ENCODE measurements around the gene GATAD2B. TPM values are rescaled to one million over a fixed set of nuclear protein-coding genes. Genes with fewer than 3 reads are reported as not detected.
A peak's percentile ranks its signal among the peaks of the same experiment; 100 is the strongest.

The GATAD2B gene
- polyA plus RNA-seq, 3 donors, result 2.6 to 5.6 (median 4.4) TPM

DNA sequence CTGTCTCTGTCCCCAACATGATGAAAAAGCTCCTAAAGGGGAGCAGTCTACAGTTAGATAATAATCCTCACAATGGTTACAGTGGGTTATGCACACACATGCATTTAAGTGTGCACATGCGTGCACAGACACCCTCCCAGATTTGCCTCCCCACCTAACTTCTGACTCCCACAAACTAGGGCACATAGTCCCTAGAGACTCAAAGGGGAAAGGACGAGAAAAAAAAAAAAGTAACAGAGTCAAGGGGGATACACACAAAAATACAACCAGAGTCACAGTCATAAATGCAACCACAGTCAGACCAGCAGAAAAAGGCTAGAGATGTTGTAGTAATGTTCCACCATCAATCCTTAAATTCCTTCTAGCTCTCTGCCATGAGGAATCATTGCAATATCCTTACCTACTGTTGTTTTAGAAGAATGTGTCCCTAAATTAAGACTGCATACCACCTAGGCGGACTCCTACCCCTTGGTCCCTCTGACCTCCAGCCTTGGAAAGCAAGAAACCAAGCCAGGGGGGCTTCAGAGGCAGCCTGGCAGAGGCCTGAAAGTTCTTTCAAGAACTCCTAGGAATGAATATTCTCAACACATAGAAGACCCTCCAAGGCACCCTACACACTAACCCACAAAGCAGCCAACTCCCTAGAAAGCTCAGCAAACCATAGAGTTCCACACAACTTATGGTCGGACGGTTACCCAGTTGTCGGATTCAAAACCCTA is 34.4 kb upstream of the GATAD2B start:
- no peak overlapping the region for H3K27ac ChIP-seq (ENCODE audit: low read depth, low read length)

DNA sequence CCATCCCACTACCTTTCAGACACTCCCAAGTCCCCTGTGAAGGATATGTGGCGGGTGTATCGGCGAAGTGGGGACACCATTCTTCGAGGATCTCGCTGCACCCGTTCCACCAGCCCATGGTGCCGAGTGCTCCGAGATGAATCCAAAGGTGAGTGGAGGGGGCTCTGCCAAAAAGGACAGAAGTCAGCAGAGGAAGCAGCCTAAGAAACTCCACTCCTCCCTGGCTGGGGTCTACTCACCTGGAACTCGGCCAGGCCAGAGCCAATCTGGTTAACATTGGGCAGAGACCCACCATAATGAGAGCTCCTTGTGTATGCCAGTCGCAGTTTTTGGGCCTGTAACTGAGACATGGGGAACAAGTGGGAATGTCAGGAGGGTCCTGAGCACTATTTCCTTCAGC is 32.1 kb upstream of the GATAD2B start:
- 94% methylated on average over 10 of the region's 10 CpGs for WGBS, 3 donors
- H3K27ac ChIP-seq (ENCODE audit: low read depth, low read length), result no peak overlapping the region

More for the DNA sequence above, 34.4 kb upstream of the GATAD2B start:
- 24 to 30% (median 28%) methylated on average over 6 of the region's 6 CpGs for WGBS, 3 donors

DNA sequence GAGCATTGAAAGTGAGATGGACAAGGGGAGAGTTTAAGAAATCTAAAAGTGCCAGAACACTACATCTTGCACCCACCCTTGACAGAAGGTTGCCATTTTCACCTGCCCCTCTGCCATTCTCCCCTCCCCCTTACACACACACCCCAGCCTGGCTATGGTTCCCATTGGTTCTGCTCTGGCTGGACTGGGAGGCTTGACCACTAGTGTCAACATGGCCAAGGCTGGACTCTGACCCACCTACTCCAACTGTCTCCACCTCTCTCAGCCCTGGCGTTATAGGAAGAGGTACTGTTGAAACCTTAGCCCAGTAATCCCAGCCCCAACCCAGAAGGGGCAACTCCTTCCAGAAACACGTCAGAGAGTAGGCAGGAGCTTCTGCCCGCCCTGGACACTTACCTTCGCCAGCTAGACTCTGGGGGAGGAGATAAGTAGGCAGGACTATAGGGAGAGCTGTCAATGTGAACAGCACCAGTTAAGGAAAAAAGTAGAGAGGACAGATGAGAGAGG is 31.1 kb upstream of the GATAD2B start:
- H3K27ac ChIP-seq (ENCODE audit: low read depth, low read length), result no peak overlapping the region
- WGBS, 3 donors, result 67 to 74% (median 68%) methylated on average over 4 of the region's 4 CpGs

DNA sequence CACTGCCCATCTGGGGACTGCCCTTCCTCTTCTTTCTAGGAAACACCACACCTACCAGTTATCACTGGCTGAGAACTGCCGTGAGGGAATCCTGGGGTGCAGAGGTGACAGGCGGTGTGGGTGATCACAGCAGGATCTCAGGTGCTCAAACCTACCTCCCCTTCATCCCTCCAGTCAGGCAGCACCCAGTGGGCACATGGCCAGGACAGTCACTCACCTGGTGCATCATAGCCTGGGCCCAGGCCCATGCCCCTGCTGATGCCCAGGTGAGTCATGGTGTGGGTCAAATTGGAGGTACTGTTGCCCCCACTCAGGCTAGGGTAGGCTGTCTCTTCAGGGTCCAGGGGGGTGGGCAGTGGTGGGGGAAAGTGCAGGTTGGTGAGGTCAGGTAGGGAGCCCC is 29.0 kb upstream of the GATAD2B start:
- 97 to 100% (median 100%) methylated on average over 2 of the region's 2 CpGs for WGBS, 3 donors

DNA sequence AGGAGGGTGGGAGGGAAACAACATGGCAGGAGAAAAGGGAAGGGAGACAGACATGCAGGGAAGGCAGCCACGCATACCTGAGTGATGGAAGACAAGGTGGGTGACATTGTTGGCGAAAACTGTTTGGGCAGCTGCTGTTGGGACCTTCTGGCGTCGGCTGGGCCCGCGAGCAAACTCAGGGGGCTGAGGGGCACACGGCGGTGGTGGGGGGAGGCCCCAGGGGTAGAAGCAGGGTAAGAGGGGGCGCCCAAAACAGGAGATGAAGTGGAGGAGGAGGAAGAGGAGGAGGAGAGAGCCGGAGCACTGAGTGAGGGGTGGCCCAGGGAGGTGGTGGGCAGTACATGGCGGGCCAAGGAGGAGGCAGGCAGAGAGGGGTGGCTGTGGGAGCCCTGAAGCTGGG is 28.4 kb upstream of the GATAD2B start:
- WGBS, 3 donors, result 92 to 96% (median 94%) methylated on average over 11 of the region's 11 CpGs
- H3K27ac ChIP-seq (ENCODE audit: low read depth, low read length), result no peak overlapping the region

More for the DNA sequence above, 29.0 kb upstream of the GATAD2B start:
- no peak overlapping the region for H3K27ac ChIP-seq (ENCODE audit: low read depth, low read length)

DNA sequence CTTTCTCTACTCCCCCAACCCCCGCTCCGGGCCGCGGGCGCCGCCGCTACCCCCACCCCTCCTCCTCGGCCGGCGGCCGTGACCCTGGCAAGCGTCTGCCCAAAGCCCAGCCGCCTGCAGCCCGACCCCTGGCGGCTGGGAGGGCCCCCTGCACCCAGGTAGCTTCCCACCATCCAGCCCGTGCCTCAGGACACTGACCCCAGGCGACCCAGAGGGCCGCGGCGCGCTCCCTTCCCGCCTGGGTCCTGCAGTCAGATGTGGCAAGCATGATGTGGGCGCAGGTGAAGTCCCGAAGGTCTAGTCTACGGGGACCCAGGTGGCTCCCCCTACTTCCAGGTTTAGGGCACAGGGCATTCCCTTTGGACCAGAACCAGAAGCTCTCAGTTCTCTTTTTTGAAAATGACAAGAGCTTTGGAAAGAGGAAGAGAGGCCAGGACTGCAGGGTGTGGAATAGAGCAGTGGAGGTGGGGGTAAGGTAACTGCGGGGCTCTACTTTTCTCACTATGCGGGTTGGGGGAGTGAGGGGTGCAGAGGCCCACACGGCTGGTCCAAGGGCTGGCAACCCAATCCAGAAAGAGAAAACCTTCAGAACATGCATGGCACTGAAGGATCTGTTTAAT is 24.0 kb upstream of the GATAD2B start, which contains the start of gene DENND4B:
Gene DENND4B (minus strand): TSS at position 97 of the 620 bp plus-strand sequence. CDS start 2,344 bp downstream, outside the sequence.
- WGBS, 3 donors, result 7 to 17% (median 9%) methylated on average over 17 to 28 of the region's 28 CpGs
- peak within 1 kb of the TSS; percentile 97 for H3K27ac ChIP-seq (ENCODE audit: low read depth, low read length)

DNA sequence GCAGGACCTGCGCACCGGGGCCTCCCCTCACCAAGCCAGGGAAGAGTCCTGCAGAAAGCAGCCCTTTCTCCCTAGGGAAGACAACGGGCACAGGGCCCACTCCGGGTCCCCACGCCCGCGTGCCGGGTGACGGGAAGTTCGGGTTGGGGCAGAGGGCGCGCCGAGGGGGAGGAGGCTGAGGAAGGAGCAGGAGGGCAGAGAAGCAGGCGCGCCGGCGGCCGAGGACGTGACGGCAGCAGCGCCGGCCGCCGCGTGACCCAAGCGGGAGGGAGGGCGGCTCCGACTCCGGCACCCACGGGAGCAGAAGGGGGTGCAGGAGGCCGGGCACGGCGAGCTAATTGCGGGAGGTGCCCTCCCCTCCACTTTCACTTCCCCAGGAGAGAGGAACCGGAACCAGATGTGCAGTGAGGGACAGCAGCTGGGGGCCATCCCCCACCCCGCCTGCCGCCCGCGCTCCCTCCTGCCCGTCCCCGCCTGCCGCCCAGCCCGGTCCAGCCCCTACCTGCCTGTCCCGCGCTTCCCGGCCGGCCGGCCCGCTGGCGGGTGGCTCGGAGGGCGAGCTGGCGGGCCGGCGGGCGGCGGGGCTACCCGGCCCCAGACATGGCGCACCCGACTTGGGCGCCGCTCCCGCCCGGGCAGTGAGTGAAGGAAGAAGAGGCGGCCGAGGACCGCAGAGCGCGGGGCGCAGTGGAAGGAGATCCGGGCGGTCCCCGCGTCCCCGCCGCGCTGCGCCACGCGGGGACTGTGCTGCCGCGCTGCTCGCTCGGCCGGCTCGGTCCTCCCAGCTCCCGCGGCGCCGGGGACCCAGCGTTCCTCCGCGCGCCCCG is 23.2 kb upstream of the GATAD2B start:
- peak overlapping the region; percentile 97 for H3K27ac ChIP-seq (ENCODE audit: low read depth, low read length)
- 0 to 1% (median 1%) methylated on average over 62 to 95 of the region's 95 CpGs for WGBS, 3 donors

DNA sequence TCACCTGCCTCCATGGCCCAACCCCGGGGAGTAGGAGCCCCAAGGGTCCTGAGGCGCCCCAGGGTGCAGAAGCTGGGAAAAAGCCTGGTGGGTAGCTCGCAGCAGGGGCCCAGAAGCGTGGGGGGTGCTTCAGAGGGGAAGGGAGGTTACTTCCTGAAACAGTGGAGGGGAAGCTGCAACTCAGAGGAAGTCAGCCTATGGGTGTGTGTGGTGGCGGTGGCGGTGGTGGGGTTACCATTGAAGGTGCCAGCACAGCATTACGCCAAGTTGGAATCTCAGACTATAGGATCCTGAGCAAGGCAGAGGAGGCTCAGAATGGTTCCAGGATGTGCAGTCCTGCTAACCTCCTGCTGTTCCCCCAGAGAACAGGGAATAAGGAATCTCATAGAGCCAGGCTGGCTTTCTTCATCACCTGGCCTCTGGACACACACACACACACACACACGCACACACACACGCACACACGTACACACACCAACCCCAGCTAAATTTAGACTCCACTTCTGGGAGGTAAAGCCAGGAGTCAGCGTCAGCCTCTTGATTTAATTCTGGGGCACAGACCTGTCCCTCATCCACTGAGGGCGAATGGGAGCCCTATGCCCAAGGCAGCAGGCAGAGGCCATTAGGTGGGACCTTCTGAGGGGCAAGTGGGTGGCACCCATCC is 22.5 kb upstream of the GATAD2B start:
- H3K27ac ChIP-seq (ENCODE audit: low read depth, low read length), result peak overlapping the region; percentile 91
- 21 to 38% (median 23%) methylated on average over 12 of the region's 12 CpGs for WGBS, 3 donors

DNA sequence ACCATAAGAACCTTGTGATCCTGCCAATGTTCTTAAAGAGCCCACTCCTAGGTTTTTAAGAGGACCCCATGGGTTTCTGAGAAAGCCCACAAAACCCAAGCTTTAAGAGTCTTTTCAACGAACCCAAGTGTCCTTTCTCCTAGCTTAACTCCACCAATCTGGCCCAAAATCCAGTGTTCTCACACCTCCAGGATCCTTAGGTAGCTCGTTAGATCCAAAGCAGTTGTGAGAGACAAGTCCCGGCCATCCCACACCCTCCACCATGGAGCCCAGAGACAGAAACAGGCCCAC is 22.0 kb upstream of the GATAD2B start:
- peak overlapping the region; percentile 91 for H3K27ac ChIP-seq (ENCODE audit: low read depth, low read length)
- 38 to 74% (median 45%) methylated on average over 3 of the region's 3 CpGs for WGBS, 3 donors

DNA sequence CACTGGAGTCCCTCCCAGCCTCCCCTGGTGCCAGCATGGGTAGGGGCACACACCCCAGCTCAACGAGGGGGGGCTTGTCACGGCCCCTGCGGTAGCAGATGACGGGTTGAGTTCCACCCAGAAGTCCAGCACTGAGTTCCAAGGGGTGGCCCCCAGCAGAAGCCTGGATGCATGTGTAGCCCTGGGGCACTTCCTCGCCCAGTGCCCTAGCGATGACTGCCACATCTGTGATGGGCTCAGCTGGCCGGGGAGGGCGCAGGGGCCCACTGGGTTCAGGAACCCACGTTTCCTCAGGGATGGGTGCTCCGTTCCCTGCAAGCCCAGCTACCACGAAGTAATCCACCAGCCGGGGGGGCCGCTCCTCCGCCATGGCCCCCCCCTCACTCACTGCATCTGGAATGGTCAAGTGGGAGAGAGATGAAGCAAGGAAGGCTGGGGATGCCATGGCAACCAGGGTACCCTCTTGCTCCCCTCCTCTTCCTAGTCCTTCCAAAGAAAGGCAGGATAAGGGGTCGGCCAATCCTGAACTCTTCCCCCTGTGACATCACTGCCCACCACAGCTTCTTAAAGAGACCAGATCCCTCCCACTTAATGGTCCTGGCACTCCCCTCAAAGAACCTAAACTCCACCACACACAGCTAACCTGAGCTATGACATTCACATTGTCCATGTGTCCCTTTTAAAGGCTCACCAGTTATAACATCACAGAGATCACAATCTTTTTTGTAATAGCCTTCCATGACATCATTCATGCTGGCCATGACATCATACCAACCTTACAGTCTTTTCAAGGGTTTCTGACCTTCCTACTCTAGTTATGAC is 21.4 kb upstream of the GATAD2B start:
- no peak overlapping the region for H3K27ac ChIP-seq (ENCODE audit: low read depth, low read length)
- WGBS, 3 donors, result 73 to 83% (median 74%) methylated on average over 15 of the region's 15 CpGs

DNA sequence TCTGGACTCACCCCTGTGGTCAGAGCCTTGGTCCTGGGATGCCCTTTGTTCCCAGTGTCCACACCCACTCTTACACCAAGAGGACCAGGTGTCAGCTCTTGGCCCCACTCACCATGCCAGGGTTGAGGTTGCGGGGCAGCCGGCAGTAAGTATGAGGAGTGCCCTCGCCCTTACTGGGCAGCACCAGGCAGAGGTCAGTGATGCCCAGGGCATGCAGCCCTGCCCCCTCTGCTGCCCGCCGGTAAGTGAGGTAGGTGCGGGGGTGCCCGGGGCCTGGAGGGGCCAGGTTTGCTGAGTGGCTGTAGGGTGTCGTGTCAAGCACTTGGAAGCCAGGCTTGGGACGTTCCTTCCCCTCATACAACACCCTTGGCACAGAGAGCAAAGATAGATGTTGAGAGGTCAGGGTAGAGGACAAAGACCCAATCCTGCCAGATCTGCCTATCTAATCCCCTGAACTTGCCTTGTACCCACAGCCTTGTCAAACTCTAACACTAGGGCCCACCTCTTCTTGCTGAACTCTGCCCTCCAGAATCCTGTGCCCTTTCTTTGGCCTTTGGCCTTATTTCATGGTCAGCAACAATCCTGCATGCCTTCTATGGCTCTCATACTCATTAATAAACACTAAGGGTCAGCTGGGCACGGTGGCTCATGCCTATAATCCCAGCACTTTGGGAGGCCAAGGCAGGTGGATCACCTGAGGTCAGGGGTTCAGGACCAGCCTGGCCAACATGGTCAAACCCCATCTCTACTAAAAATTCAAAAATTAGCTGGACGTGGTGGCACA is 20.2 kb upstream of the GATAD2B start:
- 85 to 92% (median 88%) methylated on average over 11 of the region's 11 CpGs for WGBS, 3 donors
- H3K27ac ChIP-seq (ENCODE audit: low read depth, low read length), result no peak overlapping the region

DNA sequence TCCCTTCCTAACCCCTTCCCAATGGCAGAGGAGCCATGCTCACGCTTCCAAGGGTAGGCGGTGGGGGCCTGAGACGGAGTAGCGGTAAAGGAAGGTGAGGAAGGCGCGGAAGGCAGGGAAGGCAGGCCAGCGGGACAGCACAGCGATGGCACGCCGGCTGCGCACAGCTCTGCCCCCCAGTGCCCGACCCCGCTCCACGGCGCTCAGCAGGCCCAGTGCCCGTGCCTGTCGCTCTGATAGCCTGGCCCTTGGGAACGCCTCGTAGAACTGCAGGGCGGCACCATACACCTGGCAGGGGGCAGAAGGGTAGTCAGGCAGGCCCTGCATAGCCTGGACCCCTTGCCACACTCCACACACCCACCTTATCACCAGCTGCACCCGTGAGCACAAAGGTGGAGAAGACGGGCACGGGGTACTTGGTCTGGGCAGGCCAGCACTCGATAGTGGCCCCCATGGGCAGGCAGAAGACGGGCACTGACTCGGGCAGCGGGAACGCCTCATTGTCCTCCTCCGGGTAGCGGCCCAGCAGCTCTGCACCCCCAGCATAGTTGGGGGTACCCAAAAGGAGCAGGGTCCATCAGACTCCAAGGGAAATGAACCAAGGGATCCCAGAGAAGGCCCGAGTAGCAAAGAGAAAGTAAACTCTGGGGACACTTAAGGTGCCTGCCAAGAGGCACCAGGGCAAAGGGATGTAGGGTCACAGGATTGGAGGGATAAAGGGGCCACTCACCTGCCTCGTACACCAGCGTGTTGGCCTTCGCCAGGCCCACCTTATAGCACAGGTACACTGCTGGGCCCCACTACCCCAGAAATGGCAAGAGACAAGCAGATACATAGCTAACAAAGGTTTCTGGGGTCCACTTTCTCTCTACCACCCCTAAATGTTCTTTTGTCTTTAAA is 19.3 kb upstream of the GATAD2B start:
- WGBS, 3 donors, result 94 to 96% (median 95%) methylated on average over 32 to 34 of the region's 34 CpGs
- H3K27ac ChIP-seq (ENCODE audit: low read depth, low read length), result no peak overlapping the region

DNA sequence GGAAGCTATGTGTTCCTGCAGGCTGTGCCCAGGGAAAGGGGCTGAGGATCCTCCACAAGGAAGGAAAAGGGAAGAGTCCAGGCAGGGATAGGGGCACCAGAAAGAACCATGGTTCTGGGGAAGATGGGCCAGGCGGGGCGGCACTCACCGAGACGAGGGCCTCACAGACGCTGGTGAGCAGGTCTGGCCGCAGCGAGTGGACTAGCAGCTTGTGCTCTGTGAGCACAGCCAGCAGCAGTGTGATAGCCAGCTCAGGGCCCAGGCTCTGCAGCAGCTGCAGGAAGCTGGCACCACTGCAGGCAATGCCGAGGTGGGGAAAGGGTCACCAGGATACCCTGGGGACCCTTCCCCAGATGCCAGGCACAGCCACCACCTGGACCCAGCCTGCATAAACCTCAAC is 18.0 kb upstream of the GATAD2B start:
- no peak overlapping the region for H3K27ac ChIP-seq (ENCODE audit: low read depth, low read length)
- 92 to 96% (median 92%) methylated on average over 8 of the region's 8 CpGs for WGBS, 3 donors

DNA sequence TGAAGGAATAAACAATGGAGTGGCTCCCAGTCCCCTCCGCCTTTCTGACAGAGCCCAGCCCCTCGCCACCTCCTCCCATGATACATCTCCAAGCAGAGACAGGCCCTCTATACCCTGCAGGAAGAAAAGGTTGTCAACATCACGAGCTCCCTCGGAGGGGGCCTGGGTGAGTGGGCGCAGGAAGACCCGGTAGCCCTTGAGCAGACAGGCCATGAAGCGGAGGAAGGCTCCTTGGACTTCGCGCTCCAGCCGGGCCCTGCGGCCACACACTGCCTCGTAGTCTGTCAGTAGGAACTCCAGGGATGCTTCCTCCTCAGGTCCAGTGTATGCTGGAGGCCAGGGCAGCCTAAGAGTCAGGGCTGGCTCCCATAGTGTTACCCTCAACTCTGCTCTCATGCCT is 16.7 kb upstream of the GATAD2B start:
- 89 to 96% (median 95%) methylated on average over 12 of the region's 12 CpGs for WGBS, 3 donors
- H3K27ac ChIP-seq (ENCODE audit: low read depth, low read length), result no peak overlapping the region

DNA sequence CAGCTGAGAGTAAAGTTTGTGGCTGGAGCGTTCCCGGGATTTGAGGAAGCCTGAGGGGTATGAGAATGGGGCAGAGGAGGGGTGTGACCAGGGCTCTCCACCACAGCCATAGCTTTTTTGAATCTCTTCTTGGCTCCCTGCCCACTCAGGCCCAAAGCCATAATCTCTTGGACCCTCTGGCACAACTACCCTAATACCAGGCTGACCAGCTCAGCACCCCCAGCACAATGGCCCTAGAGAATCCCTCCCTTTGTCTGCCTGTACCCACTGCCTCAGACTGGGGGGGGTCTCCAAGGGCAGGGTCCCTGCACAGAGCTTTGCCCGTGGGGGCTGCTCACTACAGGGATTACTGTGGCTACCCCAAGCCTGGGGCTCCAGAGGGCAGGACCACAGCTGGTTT is 16.2 kb upstream of the GATAD2B start:
- WGBS, 3 donors, result 74 to 90% (median 89%) methylated on average over 3 of the region's 3 CpGs

DNA sequence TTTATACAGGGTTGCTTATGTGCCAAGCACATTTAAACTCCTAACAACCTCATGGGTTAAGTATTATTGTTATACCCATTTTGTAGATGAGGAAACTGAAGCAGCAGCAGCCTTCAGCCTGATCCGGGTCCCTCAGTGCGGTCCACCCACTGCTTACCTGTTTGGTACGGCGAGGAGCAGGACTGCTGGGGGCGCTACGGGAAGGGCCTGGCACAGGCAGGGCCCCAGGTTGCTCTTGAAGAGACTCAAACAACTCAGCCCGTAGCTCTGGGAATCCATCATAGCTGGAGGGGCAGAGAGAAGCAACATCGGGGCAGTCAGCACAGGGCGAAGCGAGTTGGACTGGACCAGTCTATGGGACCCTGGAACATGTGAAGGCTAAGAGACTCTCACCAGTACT is 14.6 kb upstream of the GATAD2B start:
- WGBS, 3 donors, result 96 to 98% (median 97%) methylated on average over 10 of the region's 10 CpGs
- H3K27ac ChIP-seq (ENCODE audit: low read depth, low read length), result no peak overlapping the region

More for the DNA sequence above, 16.2 kb upstream of the GATAD2B start:
- no peak overlapping the region for H3K27ac ChIP-seq (ENCODE audit: low read depth, low read length)

All from adipose tissue (tissue), 3 donors.